ENCODE data around the gene ZNG1A. TPM values are rescaled to one million over a fixed set of nuclear protein-coding genes. Genes with fewer than 3 reads are reported as not detected.
"Not testable (repeated sequence)": the region's sequence is repeated elsewhere in the genome, so short reads cannot be mapped to it uniquely, and the experiment has no call there.

Gene ZNG1A
- 10 to 100 TPM; 21.9 to 34.5 (median 25.4) TPM for total RNA-seq

- DNase-seq (ENCODE audit: low spot score), result not testable (repeated sequence)
These were observed at the start of gene ZNG1A for GRCh38 chr9:178970-179383. Gene ZNG1A, minus strand, starts transcription at chr9:179056. Its CDS starts 87 bp downstream, at chr9:178969.

GRCh38 chr9:227860-228259 lies 49.0 kb upstream of the ZNG1A start:
- TF ChIP-seq CTCF (IDR thresholded peaks at IDR 0.05), result no peak
- no peak for ATAC-seq (ENCODE audit: low FRiP score)
- no peak for DNase-seq (ENCODE audit: low spot score)

More at GRCh38 chr9:178970-179383, at the start of gene ZNG1A:
- ATAC-seq (ENCODE audit: low FRiP score), result not testable (repeated sequence)

- DNase-seq (ENCODE audit: low spot score) (no peak), ATAC-seq (ENCODE audit: low FRiP score) (no peak)
These were observed 46.0 kb upstream of the ZNG1A start for GRCh38 chr9:224582-225520.

GRCh38 chr9:224026-224425 lies 45.2 kb upstream of the ZNG1A start:
- no peak for DNase-seq (ENCODE audit: low spot score)
- no peak for TF ChIP-seq CTCF (IDR thresholded peaks at IDR 0.05)
- no peak for ATAC-seq (ENCODE audit: low FRiP score)

More at GRCh38 chr9:224582-225520, 46.0 kb upstream of the ZNG1A start:
- TF ChIP-seq CTCF (IDR thresholded peaks at IDR 0.05), result no peak

GRCh38 chr9:223152-223551 lies 44.3 kb upstream of the ZNG1A start:
- no peak for TF ChIP-seq CTCF (IDR thresholded peaks at IDR 0.05)
- ATAC-seq (ENCODE audit: low FRiP score) (no peak), DNase-seq (ENCODE audit: low spot score) (no peak)

GRCh38 chr9:221989-222776 lies 43.3 kb upstream of the ZNG1A start:
- no peak for ATAC-seq (ENCODE audit: low FRiP score)
- DNase-seq (ENCODE audit: low spot score), result no peak
- no peak for TF ChIP-seq CTCF (IDR thresholded peaks at IDR 0.05)

GRCh38 chr9:219670-220365 lies 41.0 kb upstream of the ZNG1A start:
- no peak for TF ChIP-seq CTCF (IDR thresholded peaks at IDR 0.05)
- DNase-seq (ENCODE audit: low spot score), result no peak
- ATAC-seq (ENCODE audit: low FRiP score), result no peak

GRCh38 chr9:219036-219435 lies 40.2 kb upstream of the ZNG1A start:
- DNase-seq (ENCODE audit: low spot score), result not testable (repeated sequence)

More at GRCh38 chr9:219036-219435, 40.2 kb upstream of the ZNG1A start:
- ATAC-seq (ENCODE audit: low FRiP score), result not testable (repeated sequence)
